Panc1 (cell line): ENCODE data around the gene EMC9. TPM values are rescaled to one million over a fixed set of nuclear protein-coding genes. Genes with fewer than 3 reads are reported as not detected.

Source experiments
- ATAC-seq: fragments of 200-7000 bp; cut with Tn5 transposase; 2 replicates; pipeline ENCODE4 v1.9.1; 2020; ENCODE audit warnings: mild to moderate bottlenecking, moderate library complexity
- BruUV-seq: library from RNA; stranded (reverse); fragments of 400-500 nt; replicated peaks from 2 replicates; lab custom pipeline; 2021; lab: Mats Ljungman, UMichigan
- CTCF ChIA-PET: fragments of 300-600 bp; sonication (Branson Sonifier 250); formaldehyde crosslinking; loops from one replicate; lab custom pipeline; 2022; ENCODE audit warnings: antibody characterized with exemption; lab: Charles Lee
- POLR2A ChIA-PET: fragments of 300-600 bp; sonication (Branson Sonifier 250); formaldehyde crosslinking; loops from one replicate; lab custom pipeline; 2022; ENCODE audit warnings: antibody characterized with exemption; lab: Charles Lee
- DNase-seq: peaks from one replicate; pipeline ENCODE4 v3.0.0-alpha.2; 2010; ENCODE audit warnings: low read depth, low spot score
- H3K27ac ChIP-seq: 2 replicates; pipeline ENCODE4 v1.5.1; 2011; ENCODE audit warnings: mild to moderate bottlenecking, low read length, inconsistent platforms
- H3K27me3 ChIP-seq: fragments of 200-500 bp; sonication (Bioruptor generic); 2 replicates; pipeline ENCODE4 v1.6.0; 2014; ENCODE audit warnings: low read length, inconsistent platforms; ENCODE audit not compliant: control insufficient read depth, insufficient read depth
- H3K36me3 ChIP-seq: fragments of 200-500 bp; sonication (Bioruptor generic); 2 replicates; pipeline ENCODE4 v1.5.1; 2014; ENCODE audit warnings: inconsistent platforms, mild to moderate bottlenecking, low read length, moderate library complexity; ENCODE audit not compliant: control insufficient read depth, insufficient read depth
- H3K4me1 ChIP-seq: 2 replicates; pipeline ENCODE4 v1.5.1; 2011; ENCODE audit warnings: inconsistent platforms, mild to moderate bottlenecking, low read length, moderate library complexity; ENCODE audit not compliant: control insufficient read depth, insufficient read depth
- H3K4me3 ChIP-seq, 2 experiments: 2 replicates each; pipeline ENCODE4 v1.5.1; 2011 to 2012; ENCODE audit warnings: low read depth in 2 of 2, low read length in 2 of 2, mild to moderate bottlenecking in 2 of 2, inconsistent platforms in 1 of 2, moderate library complexity in 1 of 2
- H3K9me3 ChIP-seq: fragments of 200-500 bp; sonication (Bioruptor generic); 2 replicates; pipeline ENCODE4 v1.5.1; 2014; ENCODE audit warnings: low read depth, mild to moderate bottlenecking, inconsistent platforms, low read length, moderate library complexity; ENCODE audit not compliant: control insufficient read depth, insufficient read depth
- CTCF ChIP-seq: fragments of 450-650 bp; IDR thresholded peaks from 2 replicates; pipeline ENCODE4 v1.5.1; 2017; ENCODE audit warnings: mild to moderate bottlenecking
- POLR2AphosphoS5 ChIP-seq: IDR thresholded peaks from 2 replicates; pipeline ENCODE4 v1.6.1; 2012; ENCODE audit warnings: mild to moderate bottlenecking, low read depth, low read length, moderate library complexity
- REST ChIP-seq, 2 experiments: IDR thresholded peaks; 2 replicates each; pipeline ENCODE4 v1.6.1; 2011 to 2012; ENCODE audit warnings: low read depth in 2 of 2, control low read depth in 1 of 2, low read length in 1 of 2, mild to moderate bottlenecking in 1 of 2, moderate library complexity in 1 of 2; ENCODE audit not compliant: insufficient read depth in 1 of 2
- SIN3A ChIP-seq: IDR thresholded peaks from 2 replicates; pipeline ENCODE4 v1.6.1; 2012; ENCODE audit warnings: low read depth, mild to moderate bottlenecking, low read length, moderate library complexity, borderline replicate concordance; ENCODE audit not compliant: insufficient read depth
- TCF7L2 ChIP-seq: IDR thresholded peaks from 2 replicates; pipeline ENCODE4 v1.6.1; 2011; ENCODE audit warnings: mild to moderate bottlenecking, low read depth, low read length, inconsistent platforms
- in situ Hi-C: cut with HindIII; loops from 2 replicates; pipeline ENCODE4 v1.10.0; 2016; ENCODE audit warnings: low sequenced_read_pairs, low pct_unique_long_range_greater_than_20kb
- intact Hi-C: fragments of 100-400 bp; cut with micrococcal nuclease; formaldehyde crosslinking; loops from one replicate; pipeline ENCODE4 v1.10.0; 2022; ENCODE audit not compliant: unreplicated experiment
- total RNA-seq: library from RNA; stranded (reverse); gene quantifications from one replicate; pipeline ENCODE4 v1.2.1, GENCODE V29; 2021; ENCODE audit not compliant: unreplicated experiment

The EMC9 gene
- total RNA-seq, 1 experiment from 2014 or later = 42.5 TPM

GRCh38 chr14:24149302-24149969 is 8.0 kb upstream of the EMC9 start:
- ChIA-PET POLR2A (no interaction called here), CTCF (interaction anchor here (0.9 kb wide), 1 partner anchor 59 kb away, joined by 3 read pairs; no protein-coding TSS in a partner anchor)
- no peaks in the 10 kb centered on the region for H3K9me3 ChIP-seq
- BruUV-seq = no TSS peak
- TF ChIP-seq SIN3A = no peak
- TF ChIP-seq CTCF = no peak
- TF ChIP-seq TCF7L2 = no peak
- TF ChIP-seq POLR2AphosphoS5 = no peak
- no peak for TF ChIP-seq REST (IDR thresholded peaks at IDR 0.05; ENCODE audit: insufficient read depth in 1 of 2, low read depth in 2 of 2, low read length in 1 of 2)
- no peaks in the 10 kb centered on the region for H3K27me3 ChIP-seq
- DNase-seq (no peak), ATAC-seq (no peak)
- H3K4me1 ChIP-seq = peaks cover 6% of the 10 kb centered on the region; the same call in 1 of the 2 replicates
- no peak overlapping the region for H3K4me3 ChIP-seq
- H3K27ac ChIP-seq = no peak overlapping the region
- in situ Hi-C loops = no loop called here
- peaks cover 3% of the 10 kb centered on the region for H3K36me3 ChIP-seq
- intact Hi-C loops = no loop called here

GRCh38 chr14:24147761-24148428 is 6.5 kb upstream of the EMC9 start:
- ATAC-seq (0 out of 2 replicates have a peak, but pooled peaks have one; percentile 0), DNase-seq (no peak)
- no peaks in the 10 kb centered on the region for H3K9me3 ChIP-seq
- peak overlapping the region; percentile 75 for H3K27ac ChIP-seq
- peak overlapping the region; percentile 87 to 96 for H3K4me3 ChIP-seq
- peaks cover 6% of the 10 kb centered on the region; the same call in 1 of the 2 replicates for H3K4me1 ChIP-seq
- TF ChIP-seq REST (IDR thresholded peaks at IDR 0.05; ENCODE audit: insufficient read depth in 1 of 2, low read depth in 2 of 2, low read length in 1 of 2) (no peak), SIN3A (no peak), POLR2AphosphoS5 (no peak), TCF7L2 (no peak), CTCF (no peak)
- peaks cover 3% of the 10 kb centered on the region for H3K36me3 ChIP-seq
- intact Hi-C loops (no loop called here), in situ Hi-C loops (no loop called here)
- ChIA-PET CTCF (interaction anchor here (1.2 kb wide), 1 partner anchor 284 kb away, joined by 4 read pairs; no protein-coding TSS in a partner anchor), POLR2A (no interaction called here)
- H3K27me3 ChIP-seq = no peaks in the 10 kb centered on the region
- TSS peak; percentile 66 for BruUV-seq
